22Rv1 (cell line): ENCODE data around the gene HEMK1.

Experiments
- H3K27ac ChIP-seq: fragments of 450-650 bp; 2 replicates; pipeline ENCODE4 v1.5.1; 2017
- ZFX ChIP-seq: fragments of 450-650 bp; IDR thresholded peaks from 2 replicates; pipeline ENCODE4 v1.6.1; 2017; ENCODE audit warnings: antibody characterized with exemption, borderline replicate concordance
- TF ChIP-seq, protein P1 (sequence below): fragments of 450-650 bp; IDR thresholded peaks from 2 replicates; pipeline ENCODE4 v1.5.1; 2017; ENCODE audit warnings: mild to moderate bottlenecking

The HEMK1 gene, protein sequence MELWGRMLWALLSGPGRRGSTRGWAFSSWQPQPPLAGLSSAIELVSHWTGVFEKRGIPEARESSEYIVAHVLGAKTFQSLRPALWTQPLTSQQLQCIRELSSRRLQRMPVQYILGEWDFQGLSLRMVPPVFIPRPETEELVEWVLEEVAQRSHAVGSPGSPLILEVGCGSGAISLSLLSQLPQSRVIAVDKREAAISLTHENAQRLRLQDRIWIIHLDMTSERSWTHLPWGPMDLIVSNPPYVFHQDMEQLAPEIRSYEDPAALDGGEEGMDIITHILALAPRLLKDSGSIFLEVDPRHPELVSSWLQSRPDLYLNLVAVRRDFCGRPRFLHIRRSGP

DNA sequence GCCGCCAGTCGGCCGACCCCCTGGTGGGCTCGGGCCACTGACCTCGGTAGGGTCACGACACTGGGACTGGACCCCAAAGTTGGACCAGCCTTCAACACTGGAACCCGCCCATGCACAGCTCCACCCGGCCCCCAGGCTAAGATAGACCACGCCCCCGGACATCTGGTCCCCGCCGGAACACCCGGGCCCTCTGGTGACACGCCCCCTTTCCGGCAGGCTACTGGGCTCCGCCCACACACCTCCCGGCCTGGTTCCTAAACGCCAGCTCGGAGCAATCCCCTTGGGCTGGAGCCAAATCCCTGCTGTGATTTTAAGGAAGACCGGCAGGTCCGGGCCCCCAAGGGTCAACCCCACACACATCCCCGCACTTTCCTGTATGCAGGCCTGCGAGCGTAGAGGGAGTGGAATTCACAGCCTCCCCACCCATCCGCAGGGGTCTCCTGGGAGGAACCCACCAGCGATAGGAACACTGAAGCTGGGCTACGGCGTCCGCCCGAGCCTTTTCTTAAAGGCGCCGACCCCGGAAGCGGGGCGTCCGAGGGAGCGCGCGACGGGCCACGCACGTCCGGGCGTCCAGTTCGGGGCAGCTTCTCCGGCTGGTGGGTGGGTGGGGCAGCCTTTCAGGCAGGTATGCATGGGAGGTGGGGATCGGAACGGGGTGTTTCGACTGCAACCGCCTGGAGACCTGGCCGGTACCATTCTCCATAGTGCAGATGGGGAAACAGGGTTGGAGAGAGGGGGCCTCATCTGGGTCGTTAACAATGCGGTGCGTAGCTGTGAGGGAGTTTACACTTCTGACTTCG is at the start of gene HEMK1:
TSS of gene HEMK1 (plus strand) at position 576 of the 803 bp plus-strand sequence. CDS start 1,583 bp downstream, outside the sequence.
- peak within 1 kb of the TSS; percentile 80 for H3K27ac ChIP-seq
- TF ChIP-seq, protein P1, sequence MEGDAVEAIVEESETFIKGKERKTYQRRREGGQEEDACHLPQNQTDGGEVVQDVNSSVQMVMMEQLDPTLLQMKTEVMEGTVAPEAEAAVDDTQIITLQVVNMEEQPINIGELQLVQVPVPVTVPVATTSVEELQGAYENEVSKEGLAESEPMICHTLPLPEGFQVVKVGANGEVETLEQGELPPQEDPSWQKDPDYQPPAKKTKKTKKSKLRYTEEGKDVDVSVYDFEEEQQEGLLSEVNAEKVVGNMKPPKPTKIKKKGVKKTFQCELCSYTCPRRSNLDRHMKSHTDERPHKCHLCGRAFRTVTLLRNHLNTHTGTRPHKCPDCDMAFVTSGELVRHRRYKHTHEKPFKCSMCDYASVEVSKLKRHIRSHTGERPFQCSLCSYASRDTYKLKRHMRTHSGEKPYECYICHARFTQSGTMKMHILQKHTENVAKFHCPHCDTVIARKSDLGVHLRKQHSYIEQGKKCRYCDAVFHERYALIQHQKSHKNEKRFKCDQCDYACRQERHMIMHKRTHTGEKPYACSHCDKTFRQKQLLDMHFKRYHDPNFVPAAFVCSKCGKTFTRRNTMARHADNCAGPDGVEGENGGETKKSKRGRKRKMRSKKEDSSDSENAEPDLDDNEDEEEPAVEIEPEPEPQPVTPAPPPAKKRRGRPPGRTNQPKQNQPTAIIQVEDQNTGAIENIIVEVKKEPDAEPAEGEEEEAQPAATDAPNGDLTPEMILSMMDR: no peak
- no peak for TF ChIP-seq ZFX

- no peak for TF ChIP-seq ZFX
- TF ChIP-seq, protein P1: no peak
- H3K27ac ChIP-seq: no peak overlapping the region
These were observed 48.5 kb upstream of the HEMK1 start for GRCh38 chr3:50520849-50521248.

DNA sequence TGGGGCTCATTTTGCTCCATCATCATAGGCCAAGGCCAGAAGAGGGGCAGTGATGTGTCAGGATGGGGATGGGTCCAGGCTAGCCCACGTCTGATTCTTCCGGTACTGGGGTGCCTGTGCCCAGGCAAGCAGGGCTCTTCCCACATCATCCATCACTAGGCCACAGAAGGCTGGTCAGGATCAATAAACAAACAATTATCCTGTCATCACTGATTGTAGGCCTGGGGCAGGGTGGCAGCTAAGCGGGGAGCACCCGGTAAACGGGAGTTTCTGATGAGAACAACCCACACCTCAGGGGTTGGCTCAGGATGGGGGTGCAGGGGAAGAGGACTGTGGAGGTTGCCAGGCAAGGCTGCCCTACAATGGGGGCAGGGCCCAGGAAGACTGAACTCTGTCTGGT is 47.8 kb upstream of the HEMK1 start:
- TF ChIP-seq, protein P1: no peak
- TF ChIP-seq ZFX: no peak
- no peak overlapping the region for H3K27ac ChIP-seq

DNA sequence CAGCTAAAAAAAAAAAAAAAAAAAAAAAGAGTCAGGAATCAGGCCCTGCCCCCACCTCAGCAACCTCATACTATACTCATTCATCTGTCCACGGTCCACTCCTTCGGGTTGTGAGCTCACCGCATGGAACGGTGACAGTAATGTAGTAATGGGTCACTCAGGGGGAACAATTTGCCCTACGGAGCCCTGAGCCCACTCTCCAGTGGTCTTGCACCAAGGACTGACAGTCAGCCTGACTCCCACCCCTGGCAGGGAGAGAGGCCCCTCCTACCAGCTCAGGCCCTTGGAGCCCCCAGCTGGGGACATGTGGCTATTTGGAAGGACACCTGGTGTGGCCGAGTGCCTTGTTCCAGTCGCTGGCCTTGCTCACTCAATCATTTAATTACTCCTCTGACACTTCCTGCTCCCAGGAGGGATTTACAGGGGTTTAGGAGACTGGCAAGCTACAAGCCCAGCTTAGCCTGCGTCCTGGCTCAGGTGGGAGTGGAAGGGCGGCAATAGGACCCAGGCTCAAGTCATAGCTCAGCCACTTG is 46.0 kb upstream of the HEMK1 start:
- TF ChIP-seq, protein P1: no peak
- no peak for TF ChIP-seq ZFX
- no peak overlapping the region for H3K27ac ChIP-seq

DNA sequence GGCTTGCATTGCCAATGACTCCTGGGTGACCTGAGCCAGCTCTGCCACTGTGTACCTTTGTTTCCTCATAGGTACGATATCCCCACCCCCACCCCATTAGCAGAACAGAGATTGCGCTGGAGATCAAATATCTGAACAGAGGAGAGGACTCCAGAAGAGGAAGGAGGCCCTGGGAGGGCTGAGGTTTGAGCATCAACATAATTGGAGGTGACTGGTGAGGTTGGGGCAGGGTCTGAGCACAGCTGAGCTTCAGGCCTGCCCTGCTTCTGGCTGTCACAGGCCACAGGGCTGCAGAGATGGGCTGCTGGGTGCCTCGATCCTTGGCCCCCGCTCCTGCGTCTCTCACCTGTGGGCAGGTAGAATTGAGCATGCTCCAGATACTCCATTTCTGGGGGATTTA is 44.6 kb upstream of the HEMK1 start:
- H3K27ac ChIP-seq: no peak overlapping the region
- TF ChIP-seq ZFX: no peak
- TF ChIP-seq, protein P1: no peak

- TF ChIP-seq, protein P1: no peak
- no peak for TF ChIP-seq ZFX
- no peak overlapping the region for H3K27ac ChIP-seq
These were observed 44.0 kb upstream of the HEMK1 start for GRCh38 chr3:50525191-50525910.
